Neural progenitor cell (in vitro differentiated cells): ENCODE results near the gene SACM1L. TPM values are rescaled to one million over a fixed set of nuclear protein-coding genes. Genes with fewer than 3 reads are reported as not detected.

Experiments
- DNase-seq: peaks from one replicate; pipeline ENCODE4 v3.0.0-alpha.2; 2016; ENCODE audit warnings: low spot score
- H2AFZ ChIP-seq: fragments of 200-600 bp; sonication (generic); replicated peaks from 2 replicates; pipeline ENCODE4 v1.6.1; 2016; ENCODE audit warnings: antibody characterized with exemption
- H3F3A ChIP-seq: fragments of 200-600 bp; sonication (generic); 2 replicates; pipeline ENCODE4 v1.6.1; 2016; ENCODE audit warnings: antibody characterized with exemption, low read depth
- H3K27ac ChIP-seq: fragments of 200-600 bp; sonication (generic); 2 replicates; pipeline ENCODE4 v1.5.1; 2016; ENCODE audit warnings: mild to moderate bottlenecking
- H3K27me3 ChIP-seq: fragments of 200-600 bp; sonication (generic); 2 replicates; pipeline ENCODE4 v1.6.1; 2016; ENCODE audit warnings: mild to moderate bottlenecking, moderate library complexity
- H3K36me3 ChIP-seq: fragments of 200-600 bp; sonication (generic); 2 replicates; pipeline ENCODE4 v1.5.1; 2016
- H3K4me1 ChIP-seq: fragments of 200-600 bp; sonication (generic); 2 replicates; pipeline ENCODE4 v1.6.1; 2016; ENCODE audit warnings: mixed run types
- H3K4me2 ChIP-seq: fragments of 200-600 bp; sonication (generic); 2 replicates; pipeline ENCODE4 v1.6.1; 2016
- H3K4me3 ChIP-seq: fragments of 200-600 bp; sonication (generic); 2 replicates; pipeline ENCODE4 v1.5.1; 2016
- H3K79me2 ChIP-seq: fragments of 200-600 bp; sonication (generic); 2 replicates; pipeline ENCODE4 v1.6.1; 2016; ENCODE audit warnings: low read depth
- H3K9ac ChIP-seq: fragments of 200-600 bp; sonication (generic); 2 replicates; pipeline ENCODE4 v1.6.1; 2016
- H3K9me3 ChIP-seq: fragments of 200-600 bp; sonication (generic); 2 replicates; pipeline ENCODE4 v1.5.1; 2016; ENCODE audit warnings: low read depth
- H4K20me1 ChIP-seq: fragments of 200-600 bp; sonication (generic); 2 replicates; pipeline ENCODE4 v1.6.1; 2016; ENCODE audit warnings: low read depth
- H3K27ac Mint-ChIP-seq: 3 replicates; pipeline ENCODE4 v1.8.0; 2021; ENCODE audit warnings: mixed read lengths
- H3K27me3 Mint-ChIP-seq: 2 replicates; pipeline ENCODE4 v1.8.0; 2022; ENCODE audit warnings: low read depth, mild to moderate bottlenecking, inconsistent platforms, moderate library complexity, mixed read lengths; ENCODE audit not compliant: insufficient read depth
- H3K36me3 Mint-ChIP-seq: 3 replicates; pipeline ENCODE4 v1.8.0; 2021; ENCODE audit warnings: mixed read lengths
- H3K4me1 Mint-ChIP-seq: 3 replicates; pipeline ENCODE4 v1.8.0; 2021; ENCODE audit warnings: mixed read lengths
- H3K4me3 Mint-ChIP-seq: 3 replicates; pipeline ENCODE4 v1.8.0; 2021; ENCODE audit warnings: mild to moderate bottlenecking, moderate library complexity, mixed read lengths
- H3K9me3 Mint-ChIP-seq: 3 replicates; pipeline ENCODE4 v1.8.0; 2020; ENCODE audit warnings: mixed read lengths
- CTCF ChIP-seq: fragments of 200-600 bp; sonication (generic); IDR thresholded peaks from 2 replicates; pipeline ENCODE4 v1.5.1; 2017; ENCODE audit warnings: antibody characterized with exemption, mild to moderate bottlenecking
- EZH2 ChIP-seq: fragments of 200-600 bp; sonication (generic); IDR thresholded peaks from 2 replicates; pipeline ENCODE4 v1.6.1; 2017; ENCODE audit warnings: antibody characterized with exemption, mild to moderate bottlenecking, moderate library complexity
- EZH2phosphoT487 ChIP-seq: fragments of 200-600 bp; sonication (generic); IDR thresholded peaks from 2 replicates; pipeline ENCODE4 v1.6.1; 2017; ENCODE audit warnings: antibody characterized with exemption
- total RNA-seq: library from RNA; depleted of rRNA; stranded (reverse); fragments of >200 nt; gene quantifications from 2 replicates; pipeline ENCODE4 v1.2.3, GENCODE V29; 2015; ENCODE audit warnings: low replicate concordance

The SACM1L gene
- total RNA-seq, 1 donor from 2014 or later = 61.8 TPM

- Histone ChIP-seq H2AFZ (no peak overlapping the region), H3K4me2 (peak overlapping the region; percentile 55), H4K20me1 (peaks cover 62% of the 10 kb centered on the region), H3K4me1 (peaks cover 13% of the 10 kb centered on the region), H3K4me3 (no peak overlapping the region), H3F3A (peaks cover 10% of the 10 kb centered on the region), H3K9me3 (no peaks in the 10 kb centered on the region), H3K27me3 (no peaks in the 10 kb centered on the region), H3K27ac (peak overlapping the region; percentile 65), H3K36me3 (peaks cover 9% of the 10 kb centered on the region), H3K79me2 (peaks cover 75% of the 10 kb centered on the region), H3K9ac (no peak overlapping the region)
- Mint-ChIP-seq H3K4me3 (no peak overlapping the region), H3K9me3 (no peaks in the 10 kb centered on the region), H3K27me3 (no peaks in the 10 kb centered on the region), H3K4me1 (peaks cover 4% of the 10 kb centered on the region), H3K27ac (no peak overlapping the region), H3K36me3 (peaks cover 11% of the 10 kb centered on the region)
- DNase-seq = peak; percentile 73
- no peak for TF ChIP-seq EZH2
- TF ChIP-seq CTCF = no peak
- no peak for TF ChIP-seq EZH2phosphoT487
These were observed 12.1 kb downstream of the SACM1L start for GRCh38 chr3:45701172-45701867.

DNA sequence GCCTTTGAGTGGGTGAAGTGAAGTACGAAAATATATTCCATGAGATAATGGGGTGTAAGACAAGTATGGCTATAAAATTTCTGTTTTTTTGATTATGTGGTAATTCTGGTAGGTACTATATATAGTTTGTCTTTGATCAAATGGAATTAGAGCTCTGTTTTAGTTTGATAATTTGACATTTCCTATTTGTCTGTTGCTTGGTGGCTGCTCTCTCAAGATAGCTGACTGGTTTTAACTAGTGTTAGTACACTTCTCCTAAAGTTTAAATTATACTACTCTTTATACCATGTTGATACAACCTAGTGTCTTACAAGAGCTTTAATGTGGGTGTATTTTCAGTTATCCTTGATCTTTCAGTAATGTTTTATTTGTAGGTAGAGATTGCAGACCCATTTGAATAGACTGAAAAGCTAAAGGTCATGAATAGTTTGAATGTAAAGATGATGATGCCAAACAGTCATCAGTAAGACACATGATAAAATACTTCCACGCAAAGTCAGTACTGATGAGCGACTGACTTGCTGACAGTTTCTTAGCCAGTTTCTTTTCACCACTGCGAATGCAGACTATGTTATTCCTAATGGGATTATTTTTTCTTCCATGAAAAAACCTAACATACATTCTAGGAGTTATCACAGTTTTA is 15.2 kb downstream of the SACM1L start:
- Mint-ChIP-seq H3K9me3 (no peaks in the 10 kb centered on the region), H3K4me3 (no peak overlapping the region), H3K4me1 (peaks cover 4% of the 10 kb centered on the region), H3K27ac (no peak overlapping the region), H3K36me3 (peaks cover 16% of the 10 kb centered on the region), H3K27me3 (no peaks in the 10 kb centered on the region)
- Histone ChIP-seq H3K4me3 (no peak overlapping the region), H3K9ac (no peak overlapping the region), H3K4me2 (no peak overlapping the region), H3K79me2 (peaks cover 46% of the 10 kb centered on the region), H3K4me1 (peaks cover 13% of the 10 kb centered on the region), H2AFZ (no peak overlapping the region), H3K36me3 (peaks cover 12% of the 10 kb centered on the region), H3K27me3 (no peaks in the 10 kb centered on the region), H3K27ac (no peak overlapping the region), H3K9me3 (no peaks in the 10 kb centered on the region), H4K20me1 (peaks cover 59% of the 10 kb centered on the region), H3F3A (peaks cover 10% of the 10 kb centered on the region)
- no peak for DNase-seq
- TF ChIP-seq CTCF (no peak), EZH2phosphoT487 (no peak), EZH2 (no peak)

DNA sequence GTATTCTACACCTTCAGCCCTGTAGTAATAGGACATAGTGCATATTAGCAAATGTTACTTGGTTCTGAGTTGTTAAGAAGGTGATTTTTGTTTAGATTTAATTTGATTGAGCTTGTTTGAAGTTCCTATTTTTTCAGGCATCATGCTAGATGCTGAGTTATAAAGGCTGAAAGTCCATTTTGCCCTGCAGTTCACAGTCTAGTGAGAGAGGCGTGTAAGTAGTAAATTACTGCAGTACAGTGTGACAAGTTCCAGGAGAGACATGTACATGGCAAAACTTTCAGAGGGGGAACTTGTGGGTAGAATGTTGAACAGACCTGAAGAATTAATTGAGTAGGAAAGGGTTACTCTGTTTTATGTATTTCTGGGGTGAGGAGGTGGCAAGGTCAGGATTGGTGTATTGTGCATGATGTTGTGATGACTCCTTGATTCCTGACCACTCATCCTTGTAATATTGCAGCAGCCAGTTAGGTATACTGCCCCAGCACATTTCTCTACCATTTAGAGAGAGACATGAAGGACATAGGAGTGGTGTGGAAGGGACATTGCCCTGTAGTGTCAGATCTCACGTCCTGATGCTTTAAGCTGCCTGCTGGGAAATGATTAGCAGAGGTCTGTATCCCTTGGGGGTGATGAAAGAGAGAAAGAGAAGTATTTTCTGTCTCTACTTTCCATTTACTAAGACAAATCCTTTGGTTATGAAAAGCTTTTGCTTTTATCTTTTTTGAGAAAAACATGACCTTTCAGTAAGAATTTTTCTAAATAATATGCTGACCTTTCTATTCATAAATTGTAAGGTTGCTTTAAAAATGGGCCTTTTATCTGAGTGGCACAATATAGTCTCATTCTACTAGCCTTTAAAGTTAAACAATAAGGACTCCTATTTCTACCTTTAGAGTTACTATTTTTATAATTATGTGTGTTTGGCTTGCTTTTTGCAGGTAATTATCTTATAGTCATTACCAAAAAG is 16.9 kb downstream of the SACM1L start:
- TF ChIP-seq EZH2phosphoT487 (no peak), EZH2 (no peak), CTCF (no peak)
- no peak overlapping the region for H3K4me3 ChIP-seq
- H3K79me2 ChIP-seq = peaks cover 29% of the 10 kb centered on the region
- H3K4me2 ChIP-seq = no peak overlapping the region
- Mint-ChIP-seq H3K9me3 (no peaks in the 10 kb centered on the region), H3K4me3 (no peak overlapping the region), H3K36me3 (peaks cover 17% of the 10 kb centered on the region), H3K27me3 (no peaks in the 10 kb centered on the region), H3K27ac (no peak overlapping the region), H3K4me1 (peaks cover 3% of the 10 kb centered on the region)
- H3K27me3 ChIP-seq = no peaks in the 10 kb centered on the region
- H3K9ac ChIP-seq = no peak overlapping the region
- peaks cover 4% of the 10 kb centered on the region for H3F3A ChIP-seq
- peaks cover 12% of the 10 kb centered on the region for H3K36me3 ChIP-seq
- peaks cover 46% of the 10 kb centered on the region for H4K20me1 ChIP-seq
- DNase-seq = no peak
- H3K4me1 ChIP-seq = peaks cover 10% of the 10 kb centered on the region
- H3K9me3 ChIP-seq = no peaks in the 10 kb centered on the region
- H3K27ac ChIP-seq = no peak overlapping the region
- H2AFZ ChIP-seq = no peak overlapping the region
